Measurements from ENCODE around the gene CHTF8.
A peak's percentile ranks its signal among the peaks of the same experiment; 100 is the strongest.

The CHTF8 gene

DNA sequence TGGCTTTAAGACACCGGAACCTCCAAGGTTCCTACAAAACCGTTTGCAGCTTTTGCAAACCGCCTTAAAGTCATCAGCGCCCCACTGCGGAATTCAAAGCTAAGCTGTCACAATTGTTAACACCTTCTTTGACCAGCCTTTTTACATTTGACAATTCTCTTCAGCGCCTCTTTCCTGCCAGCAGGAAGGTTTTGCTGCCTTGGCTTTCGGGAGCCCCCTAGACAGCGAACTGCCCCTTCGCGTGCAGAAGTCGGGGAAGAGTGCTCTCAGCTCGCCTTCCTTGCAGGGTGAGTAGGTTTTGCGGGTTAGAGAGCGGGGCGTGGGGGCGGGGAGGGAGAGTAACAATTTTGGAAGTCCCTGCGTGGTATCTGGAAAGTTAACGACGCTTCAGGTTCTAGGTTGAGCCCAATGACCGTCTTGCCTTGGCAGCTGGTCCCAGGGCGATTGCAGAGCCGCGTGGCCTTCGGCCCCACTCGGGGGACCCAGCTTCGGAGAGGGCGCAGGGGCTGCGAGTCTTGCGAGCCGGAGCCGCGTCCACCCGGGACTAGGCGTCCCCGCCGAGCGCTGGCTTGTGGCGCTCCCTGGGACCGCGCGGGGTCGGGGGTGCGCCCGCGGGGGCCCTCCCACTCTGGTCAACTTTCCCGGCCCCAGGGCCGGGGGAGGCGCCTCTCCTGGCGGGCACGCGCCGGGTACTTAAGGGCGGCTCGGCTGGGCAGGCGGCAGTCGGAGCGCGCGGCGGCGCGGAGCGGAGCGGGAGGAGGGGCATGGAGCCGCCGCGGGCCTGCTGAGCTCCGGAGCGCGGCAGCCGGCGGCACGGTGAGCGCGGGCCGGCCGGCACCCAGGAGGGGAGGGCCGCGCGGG is 26.7 kb downstream of the CHTF8 start, which contains the start of gene HAS3 (continued):
- TF ChIP-seq ZNF341 (tag by site-specific recombination; IDR thresholded peaks at IDR 0.05; ENCODE audit: low read depth) (no peak), ZNF707 (tag by site-specific recombination; IDR thresholded peaks at IDR 0.05) (no peak), ZNF701 (tag by site-specific recombination; IDR thresholded peaks at IDR 0.05) (no peak), KLF1 (tag by site-specific recombination; IDR thresholded peaks at IDR 0.05) (peak; percentile 34; the same call in 1 of the 2 replicates), RBAK (tag by site-specific recombination; IDR thresholded peaks at IDR 0.05) (no peak), ZFP3 (tag by site-specific recombination; IDR thresholded peaks at IDR 0.05; ENCODE audit: low read depth) (no peak), SCRT2 (tag by site-specific recombination; IDR thresholded peaks at IDR 0.05) (no peak), ZBTB21 (tag by site-specific recombination; IDR thresholded peaks at IDR 0.05) (no peak), ZBTB8A (tag by site-specific recombination; IDR thresholded peaks at IDR 0.05) (peak; percentile 46), ZNF629 (tag by site-specific recombination; IDR thresholded peaks at IDR 0.05) (no peak), ZNF521 (tag by site-specific recombination; IDR thresholded peaks at IDR 0.05) (no peak), ZNF157 (tag by site-specific recombination; IDR thresholded peaks at IDR 0.05) (no peak), ZNF48 (tag by site-specific recombination; IDR thresholded peaks at IDR 0.05) (no peak), ZBTB7A (tag by site-specific recombination; IDR thresholded peaks at IDR 0.05; ENCODE audit: low read depth) (no peak), ZNF391 (tag by site-specific recombination; IDR thresholded peaks at IDR 0.05; ENCODE audit: borderline replicate concordance, low read depth) (no peak), PRDM1 (tag by site-specific recombination; IDR thresholded peaks at IDR 0.05) (peak; percentile 51), ZNF23 (tag by site-specific recombination; IDR thresholded peaks at IDR 0.05; ENCODE audit: borderline replicate concordance) (no peak), ZNF324 (tag by site-specific recombination; IDR thresholded peaks at IDR 0.05) (no peak), ZNF274 (IDR thresholded peaks at IDR 0.05; ENCODE audit: low read length) (no peak), ZNF274 (tag by site-specific recombination; IDR thresholded peaks at IDR 0.05; ENCODE audit: borderline replicate concordance) (no peak), ZSCAN16 (tag by site-specific recombination; IDR thresholded peaks at IDR 0.05) (no peak), GLI2 (tag by site-specific recombination; IDR thresholded peaks at IDR 0.05; ENCODE audit: borderline replicate concordance, low read depth) (no peak), ZEB2 (tag by site-specific recombination; IDR thresholded peaks at IDR 0.05) (no peak), ZNF292 (tag by site-specific recombination; IDR thresholded peaks at IDR 0.05; ENCODE audit: borderline replicate concordance, low read depth) (no peak), ZNF600 (tag by site-specific recombination; IDR thresholded peaks at IDR 0.05) (no peak), ZNF433 (tag by site-specific recombination; IDR thresholded peaks at IDR 0.05; ENCODE audit: low read depth) (no peak)
- TF ChIP-seq, protein P1, sequence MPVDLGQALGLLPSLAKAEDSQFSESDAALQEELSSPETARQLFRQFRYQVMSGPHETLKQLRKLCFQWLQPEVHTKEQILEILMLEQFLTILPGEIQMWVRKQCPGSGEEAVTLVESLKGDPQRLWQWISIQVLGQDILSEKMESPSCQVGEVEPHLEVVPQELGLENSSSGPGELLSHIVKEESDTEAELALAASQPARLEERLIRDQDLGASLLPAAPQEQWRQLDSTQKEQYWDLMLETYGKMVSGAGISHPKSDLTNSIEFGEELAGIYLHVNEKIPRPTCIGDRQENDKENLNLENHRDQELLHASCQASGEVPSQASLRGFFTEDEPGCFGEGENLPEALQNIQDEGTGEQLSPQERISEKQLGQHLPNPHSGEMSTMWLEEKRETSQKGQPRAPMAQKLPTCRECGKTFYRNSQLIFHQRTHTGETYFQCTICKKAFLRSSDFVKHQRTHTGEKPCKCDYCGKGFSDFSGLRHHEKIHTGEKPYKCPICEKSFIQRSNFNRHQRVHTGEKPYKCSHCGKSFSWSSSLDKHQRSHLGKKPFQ (tag by site-specific recombination; IDR thresholded peaks at IDR 0.05) = no peak
- TF ChIP-seq, protein P2, sequence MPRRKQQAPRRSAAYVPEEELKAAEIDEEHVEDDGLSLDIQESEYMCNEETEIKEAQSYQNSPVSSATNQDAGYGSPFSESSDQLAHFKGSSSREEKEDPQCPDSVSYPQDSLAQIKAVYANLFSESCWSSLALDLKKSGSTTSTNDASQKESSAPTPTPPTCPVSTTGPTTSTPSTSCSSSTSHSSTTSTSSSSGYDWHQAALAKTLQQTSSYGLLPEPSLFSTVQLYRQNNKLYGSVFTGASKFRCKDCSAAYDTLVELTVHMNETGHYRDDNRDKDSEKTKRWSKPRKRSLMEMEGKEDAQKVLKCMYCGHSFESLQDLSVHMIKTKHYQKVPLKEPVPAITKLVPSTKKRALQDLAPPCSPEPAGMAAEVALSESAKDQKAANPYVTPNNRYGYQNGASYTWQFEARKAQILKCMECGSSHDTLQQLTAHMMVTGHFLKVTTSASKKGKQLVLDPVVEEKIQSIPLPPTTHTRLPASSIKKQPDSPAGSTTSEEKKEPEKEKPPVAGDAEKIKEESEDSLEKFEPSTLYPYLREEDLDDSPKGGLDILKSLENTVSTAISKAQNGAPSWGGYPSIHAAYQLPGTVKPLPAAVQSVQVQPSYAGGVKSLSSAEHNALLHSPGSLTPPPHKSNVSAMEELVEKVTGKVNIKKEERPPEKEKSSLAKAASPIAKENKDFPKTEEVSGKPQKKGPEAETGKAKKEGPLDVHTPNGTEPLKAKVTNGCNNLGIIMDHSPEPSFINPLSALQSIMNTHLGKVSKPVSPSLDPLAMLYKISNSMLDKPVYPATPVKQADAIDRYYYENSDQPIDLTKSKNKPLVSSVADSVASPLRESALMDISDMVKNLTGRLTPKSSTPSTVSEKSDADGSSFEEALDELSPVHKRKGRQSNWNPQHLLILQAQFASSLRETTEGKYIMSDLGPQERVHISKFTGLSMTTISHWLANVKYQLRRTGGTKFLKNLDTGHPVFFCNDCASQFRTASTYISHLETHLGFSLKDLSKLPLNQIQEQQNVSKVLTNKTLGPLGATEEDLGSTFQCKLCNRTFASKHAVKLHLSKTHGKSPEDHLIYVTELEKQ (tag by site-specific recombination; IDR thresholded peaks at IDR 0.05; ENCODE audit: borderline replicate concordance) = 0 out of 2 replicates have a peak, but pooled peaks have one; percentile 6
- TF ChIP-seq, protein P3, sequence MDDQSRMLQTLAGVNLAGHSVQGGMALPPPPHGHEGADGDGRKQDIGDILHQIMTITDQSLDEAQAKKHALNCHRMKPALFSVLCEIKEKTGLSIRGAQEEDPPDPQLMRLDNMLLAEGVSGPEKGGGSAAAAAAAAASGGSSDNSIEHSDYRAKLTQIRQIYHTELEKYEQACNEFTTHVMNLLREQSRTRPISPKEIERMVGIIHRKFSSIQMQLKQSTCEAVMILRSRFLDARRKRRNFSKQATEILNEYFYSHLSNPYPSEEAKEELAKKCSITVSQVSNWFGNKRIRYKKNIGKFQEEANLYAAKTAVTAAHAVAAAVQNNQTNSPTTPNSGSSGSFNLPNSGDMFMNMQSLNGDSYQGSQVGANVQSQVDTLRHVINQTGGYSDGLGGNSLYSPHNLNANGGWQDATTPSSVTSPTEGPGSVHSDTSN (CRISPR knock-in tag; IDR thresholded peaks at IDR 0.05) = no peak

Measured in HEK293 (cell line).